WI38 (cell line): ENCODE measurements around the gene CDC25A.
"Not testable (repeated sequence)": the region's sequence is repeated elsewhere in the genome, so short reads cannot be mapped to it uniquely, and the experiment has no call there.

ENCODE experiments used
- H3K4me3 ChIP-seq: 2 replicates; pipeline ENCODE4 v1.5.1; 2011; ENCODE audit warnings: low read depth, mild to moderate bottlenecking, control low read depth, low read length
- CTCF ChIP-seq: IDR thresholded peaks from 2 replicates; pipeline ENCODE4 v1.5.1; 2012; ENCODE audit warnings: low read depth, mild to moderate bottlenecking, control low read depth, low read length

The CDC25A gene

GRCh38 chr3:48215019-48215418 lies 26.8 kb upstream of the CDC25A start:
- no peak overlapping the region for H3K4me3 ChIP-seq
- no peak for TF ChIP-seq CTCF

GRCh38 chr3:48214225-48214624 lies 26.0 kb upstream of the CDC25A start:
- no peak for TF ChIP-seq CTCF

GRCh38 chr3:48211776-48212175 lies 23.6 kb upstream of the CDC25A start:
- H3K4me3 ChIP-seq = not testable (repeated sequence)

More at GRCh38 chr3:48214225-48214624, 26.0 kb upstream of the CDC25A start:
- H3K4me3 ChIP-seq = no peak overlapping the region

GRCh38 chr3:48210534-48210933 lies 22.3 kb upstream of the CDC25A start:
- H3K4me3 ChIP-seq = not testable (repeated sequence)

- no peak for TF ChIP-seq CTCF
- no peak overlapping the region for H3K4me3 ChIP-seq
These were observed 21.2 kb upstream of the CDC25A start for GRCh38 chr3:48209445-48209844.

GRCh38 chr3:48208076-48208475 lies 19.9 kb upstream of the CDC25A start:
- no peak for TF ChIP-seq CTCF
- no peak overlapping the region for H3K4me3 ChIP-seq

- no peak for TF ChIP-seq CTCF
- no peak overlapping the region for H3K4me3 ChIP-seq
These were observed 14.4 kb upstream of the CDC25A start for GRCh38 chr3:48202632-48203031.

GRCh38 chr3:48199117-48199516 lies 10.9 kb upstream of the CDC25A start:
- TF ChIP-seq CTCF = no peak

GRCh38 chr3:48196611-48197010 lies 8.4 kb upstream of the CDC25A start:
- TF ChIP-seq CTCF = no peak
- H3K4me3 ChIP-seq = no peak overlapping the region

More at GRCh38 chr3:48199117-48199516, 10.9 kb upstream of the CDC25A start:
- no peak overlapping the region for H3K4me3 ChIP-seq
